GM04503 (cell line): Measurements from ENCODE around the gene FANCC.

Source experiments
- DNase-seq: peaks from one replicate; pipeline ENCODE4 v3.0.0-alpha.2; 2012; ENCODE audit warnings: low read depth

FANCC gene

GRCh38 chr9:95143591-95144561, 173.6 kb downstream of the FANCC start:
- peak; percentile 56 for DNase-seq

GRCh38 chr9:95142728-95143127, 174.8 kb downstream of the FANCC start:
- DNase-seq, result no peak

GRCh38 chr9:95142315-95142714, 175.2 kb downstream of the FANCC start:
- no peak for DNase-seq

- no peak for DNase-seq
Measured at GRCh38 chr9:95140821-95141220, 176.7 kb downstream of the FANCC start.

- no peak for DNase-seq
Measured at GRCh38 chr9:95139126-95139525, 178.4 kb downstream of the FANCC start.

- DNase-seq, result no peak
Measured at GRCh38 chr9:95138474-95138873, 179.0 kb downstream of the FANCC start.

- DNase-seq, result no peak
Measured at GRCh38 chr9:95137587-95138145, 179.8 kb downstream of the FANCC start.

GRCh38 chr9:95135756-95136155, 181.8 kb downstream of the FANCC start:
- DNase-seq, result no peak

GRCh38 chr9:95134457-95134881, 183.0 kb downstream of the FANCC start:
- no peak for DNase-seq

GRCh38 chr9:95133325-95133705, 184.2 kb downstream of the FANCC start:
- no peak for DNase-seq

- no peak for DNase-seq
Measured at GRCh38 chr9:95132366-95133324, 184.9 kb downstream of the FANCC start.

- no peak for DNase-seq
Measured at GRCh38 chr9:95131023-95131943, 186.2 kb downstream of the FANCC start.

GRCh38 chr9:95130484-95130883, 187.0 kb downstream of the FANCC start:
- DNase-seq, result no peak

- DNase-seq, result no peak
Measured at GRCh38 chr9:95129476-95130291, 187.8 kb downstream of the FANCC start.

- no peak for DNase-seq
Measured at GRCh38 chr9:95128177-95128524, 189.4 kb downstream of the FANCC start.

- DNase-seq, result no peak
Measured at GRCh38 chr9:95127249-95128176, 190.0 kb downstream of the FANCC start.

- no peak for DNase-seq
Measured at GRCh38 chr9:95126739-95127138, 190.8 kb downstream of the FANCC start.

GRCh38 chr9:95125652-95126051, 191.9 kb downstream of the FANCC start:
- DNase-seq, result no peak
